GM15510 (cell line): Measurements from ENCODE around the gene PRKCB.

ENCODE experiments used
- POLR2A ChIP-seq: IDR thresholded peaks from 3 replicates; pipeline ENCODE4 v1.6.1; 2011; ENCODE audit warnings: borderline replicate concordance; ENCODE audit not compliant: insufficient read length; ENCODE audit errors: extremely low read depth

The PRKCB gene

DNA sequence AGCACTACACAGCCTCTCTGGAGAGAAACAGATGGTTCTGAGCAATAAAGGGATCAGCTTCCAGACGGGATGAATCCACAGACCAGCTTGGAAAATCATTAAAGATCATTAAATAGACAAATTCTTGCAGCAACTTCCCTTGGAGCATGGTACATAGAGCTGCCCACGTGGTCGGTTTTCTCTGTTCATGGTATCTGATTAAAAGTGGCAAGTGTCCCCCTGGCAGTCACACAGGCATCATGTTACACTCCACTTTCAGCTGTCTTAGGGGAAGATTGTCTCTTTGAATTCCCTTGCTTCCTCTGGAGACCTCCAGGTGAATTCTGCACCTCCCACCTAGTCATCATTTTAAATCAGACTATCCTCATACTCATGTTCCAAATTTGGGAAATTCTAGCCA lies 328.2 kb downstream of the PRKCB start:
- no peak for TF ChIP-seq POLR2A

DNA sequence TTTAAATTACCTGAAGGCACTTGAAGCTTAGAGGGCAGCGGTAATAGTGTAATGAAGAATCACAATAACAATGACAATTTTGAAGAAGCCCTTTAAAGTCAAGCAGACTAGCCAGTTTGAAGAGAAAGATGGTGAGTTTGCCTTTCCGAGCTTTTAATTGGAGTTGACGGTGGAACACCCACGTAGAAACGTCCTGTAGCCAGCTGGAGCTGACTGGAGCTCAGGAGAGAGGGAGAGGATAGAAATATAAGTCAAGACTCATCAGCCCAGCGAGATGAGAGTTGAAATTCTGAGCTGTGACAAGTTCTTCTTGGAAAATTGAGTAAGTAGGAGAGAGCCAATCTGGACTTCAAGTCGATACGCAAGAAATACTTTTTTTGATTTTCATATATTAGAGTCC lies 328.6 kb downstream of the PRKCB start:
- no peak for TF ChIP-seq POLR2A

DNA sequence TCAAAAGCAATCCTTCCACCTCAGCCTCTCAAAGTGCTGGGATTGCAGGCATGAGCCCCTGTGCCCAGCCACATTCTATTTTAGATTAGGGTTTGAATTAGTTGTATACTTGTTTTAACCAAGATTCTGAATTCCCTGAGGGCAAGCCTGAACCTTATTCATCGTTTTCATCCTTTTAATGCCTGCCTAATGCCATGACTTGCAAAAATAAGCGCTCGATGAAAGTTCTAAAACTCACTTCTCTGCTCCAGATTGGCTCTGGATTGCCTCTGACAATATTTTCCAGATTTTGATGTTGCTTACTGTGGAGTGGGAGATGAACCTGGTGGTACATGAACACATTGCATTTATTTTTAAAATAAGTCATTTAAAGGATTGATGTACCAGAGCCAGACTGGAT lies 329.5 kb downstream of the PRKCB start:
- no peak for TF ChIP-seq POLR2A

DNA sequence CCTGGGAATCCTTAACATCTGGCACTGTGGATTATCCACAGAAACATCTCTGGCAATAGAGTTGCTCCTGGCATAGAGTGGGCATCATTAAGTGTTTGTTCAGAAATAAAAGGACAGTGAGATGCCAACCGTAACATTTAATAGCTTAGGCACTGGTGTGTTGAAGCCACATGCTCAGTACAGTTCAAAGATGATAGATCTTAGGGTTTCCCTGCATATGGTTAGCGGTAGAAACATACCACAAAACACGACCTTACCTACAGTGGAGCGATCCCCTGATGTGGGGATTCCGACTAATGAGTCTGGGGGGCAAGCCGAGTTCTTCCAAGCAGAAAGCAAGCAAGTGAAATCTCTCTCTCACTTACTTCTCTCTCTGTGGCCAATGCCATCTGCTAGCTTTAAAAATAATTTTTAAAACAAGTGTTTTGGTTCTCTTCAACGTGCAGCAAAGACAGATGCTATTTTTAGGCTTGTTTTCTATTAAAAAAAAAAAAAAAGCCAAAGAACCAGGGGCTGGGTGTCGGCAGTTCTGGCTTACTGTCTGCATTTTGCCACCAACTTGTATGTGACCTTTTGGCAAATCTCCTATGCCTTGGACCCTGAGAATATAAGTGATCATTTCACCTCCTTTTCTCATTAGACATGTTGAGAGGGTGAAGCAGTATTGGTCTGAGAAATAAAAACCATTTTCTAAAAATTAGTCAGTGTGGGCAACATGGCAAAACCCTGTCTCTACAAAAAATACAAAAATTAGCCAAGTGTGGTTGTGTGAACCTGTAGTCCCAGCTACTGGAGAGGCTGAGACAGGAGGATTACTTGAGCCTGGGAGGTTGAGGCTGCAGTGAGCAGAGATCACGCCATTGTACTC lies 331.1 kb downstream of the PRKCB start:
- no peak for TF ChIP-seq POLR2A

DNA sequence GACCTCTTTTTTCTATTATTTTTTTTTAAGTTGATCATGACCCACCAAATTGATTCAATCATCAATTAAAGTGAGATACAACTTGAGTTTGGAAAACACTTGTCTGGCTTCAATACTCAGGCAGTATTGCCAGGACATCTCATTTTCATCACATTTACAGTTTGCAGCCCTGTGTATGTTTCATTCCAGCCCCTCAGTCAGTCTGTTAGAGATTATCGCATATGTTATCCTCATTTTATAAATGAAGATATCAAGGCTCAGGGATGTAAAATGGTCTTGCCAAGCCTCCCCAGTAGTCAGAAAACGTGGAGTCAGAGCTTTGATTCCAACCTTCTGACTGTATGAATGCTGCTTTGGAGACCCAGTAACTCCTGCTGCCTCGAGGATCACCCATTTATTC lies 333.1 kb downstream of the PRKCB start:
- no peak for TF ChIP-seq POLR2A

DNA sequence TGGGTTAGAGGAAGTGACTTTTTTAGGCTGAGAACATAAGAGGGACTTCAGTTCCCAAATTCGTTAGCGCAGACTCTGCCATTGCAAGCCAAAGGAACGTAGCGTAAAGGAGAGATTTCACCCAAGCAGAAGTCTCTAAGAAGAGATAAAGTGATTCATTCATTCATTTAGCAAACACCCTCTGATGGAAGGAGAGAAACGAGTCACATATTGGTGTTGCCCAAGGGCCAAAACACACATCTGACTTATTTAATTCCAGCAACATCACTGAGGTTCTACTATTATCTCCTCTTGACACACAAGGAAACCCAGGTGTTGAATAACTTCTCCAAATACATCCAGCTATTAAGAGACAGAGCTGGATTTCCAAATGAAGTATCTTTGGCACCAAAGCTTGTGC lies 334.6 kb downstream of the PRKCB start:
- no peak for TF ChIP-seq POLR2A

DNA sequence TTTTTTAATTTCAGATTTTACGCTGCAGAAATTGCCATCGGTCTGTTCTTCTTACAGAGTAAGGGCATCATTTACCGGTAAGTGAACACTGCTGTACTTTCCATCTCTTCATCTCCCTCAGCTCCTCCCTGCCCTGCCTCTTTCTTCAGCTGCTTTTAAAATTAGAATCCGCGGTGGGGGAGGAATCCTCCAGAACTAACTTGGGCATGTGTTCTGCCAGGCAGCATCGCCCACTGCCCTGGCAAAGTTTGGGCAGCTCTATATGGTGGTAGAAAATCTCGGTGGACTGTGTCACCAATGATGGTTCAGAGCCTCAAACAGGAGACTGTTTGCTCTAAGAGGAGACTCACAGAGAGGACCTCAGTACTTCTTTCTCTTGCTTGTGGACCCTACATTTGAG lies 338.7 kb downstream of the PRKCB start:
- TF ChIP-seq POLR2A = no peak

DNA sequence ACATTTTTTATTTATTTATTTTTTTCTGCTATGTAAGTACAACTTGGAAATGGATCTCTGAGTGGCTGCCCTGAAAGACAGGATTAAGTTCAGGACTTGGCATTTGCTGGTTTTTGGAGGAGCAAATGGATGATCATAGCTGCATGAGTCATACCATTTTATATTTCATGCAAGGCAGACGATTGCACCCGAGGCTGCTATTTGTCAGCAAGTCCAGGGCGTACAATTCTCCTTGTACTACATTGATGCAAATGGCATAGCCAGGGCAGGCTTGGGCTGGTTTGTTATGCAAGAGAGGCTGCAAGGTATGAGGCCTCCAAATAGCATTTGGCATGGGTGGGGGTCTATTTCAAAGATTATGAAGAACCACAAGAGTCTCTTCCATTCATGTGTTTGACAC lies 339.2 kb downstream of the PRKCB start:
- no peak for TF ChIP-seq POLR2A

DNA sequence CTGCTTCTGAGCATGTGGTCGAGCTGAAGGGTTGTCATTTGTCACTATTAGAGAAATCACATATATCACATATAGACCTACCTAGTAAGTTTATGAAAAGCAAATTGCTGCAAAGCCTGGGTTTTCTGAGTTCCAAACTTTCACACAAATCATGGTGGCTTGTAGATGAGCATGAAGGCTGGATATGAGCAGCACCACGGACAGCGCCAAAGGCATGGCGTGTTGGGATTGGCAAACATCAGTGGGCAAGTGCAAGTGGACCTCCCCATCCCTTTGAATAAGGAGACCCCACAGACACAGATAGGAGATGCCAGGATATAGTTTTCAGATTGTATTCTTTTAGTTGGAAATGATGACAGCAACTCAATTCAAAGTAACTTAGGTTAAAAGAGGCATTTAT lies 342.7 kb downstream of the PRKCB start:
- no peak for TF ChIP-seq POLR2A

DNA sequence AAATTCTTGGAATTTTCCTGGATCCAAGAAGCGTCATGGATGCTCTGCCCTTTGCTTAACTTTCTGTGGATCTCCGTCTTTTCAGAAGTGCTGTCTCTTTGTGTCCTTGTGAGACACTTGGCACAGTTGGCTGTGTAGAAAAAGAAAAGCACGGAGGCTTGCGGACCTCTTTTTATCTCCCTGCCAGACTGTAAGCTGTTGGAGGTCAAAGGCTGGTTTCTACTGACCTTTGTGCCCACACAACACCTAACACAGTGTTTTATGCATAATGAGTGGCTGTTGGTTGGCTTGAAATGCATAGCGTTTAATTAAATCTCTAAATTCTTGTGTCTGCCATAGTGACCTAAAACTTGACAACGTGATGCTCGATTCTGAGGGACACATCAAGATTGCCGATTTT lies 344.7 kb downstream of the PRKCB start:
- TF ChIP-seq POLR2A = no peak

DNA sequence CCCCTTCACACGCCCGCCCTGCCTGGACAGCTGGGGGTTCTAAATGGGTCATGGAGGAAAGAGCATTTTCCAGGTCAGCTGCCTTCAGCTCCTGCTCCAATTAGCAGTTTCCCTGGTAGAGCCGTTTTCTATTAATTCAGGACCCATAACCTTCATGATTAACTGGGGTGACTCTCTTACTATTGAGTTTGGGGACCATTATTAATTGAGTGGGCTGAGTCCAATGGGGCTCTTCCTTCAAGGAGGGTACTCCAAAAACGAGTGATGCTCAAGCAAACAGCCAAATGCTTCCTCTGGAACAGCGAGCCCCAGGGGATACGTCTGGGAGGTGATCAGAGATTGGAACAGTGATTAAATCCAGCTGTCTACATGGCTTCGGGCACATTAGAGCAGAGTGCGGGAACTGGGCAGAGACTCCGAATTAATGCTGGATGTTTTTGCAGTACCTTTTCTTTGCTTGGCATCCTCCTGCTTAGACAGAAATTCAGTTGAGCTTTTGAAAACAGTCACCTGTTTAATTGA lies 352.3 kb downstream of the PRKCB start:
- TF ChIP-seq POLR2A = no peak

DNA sequence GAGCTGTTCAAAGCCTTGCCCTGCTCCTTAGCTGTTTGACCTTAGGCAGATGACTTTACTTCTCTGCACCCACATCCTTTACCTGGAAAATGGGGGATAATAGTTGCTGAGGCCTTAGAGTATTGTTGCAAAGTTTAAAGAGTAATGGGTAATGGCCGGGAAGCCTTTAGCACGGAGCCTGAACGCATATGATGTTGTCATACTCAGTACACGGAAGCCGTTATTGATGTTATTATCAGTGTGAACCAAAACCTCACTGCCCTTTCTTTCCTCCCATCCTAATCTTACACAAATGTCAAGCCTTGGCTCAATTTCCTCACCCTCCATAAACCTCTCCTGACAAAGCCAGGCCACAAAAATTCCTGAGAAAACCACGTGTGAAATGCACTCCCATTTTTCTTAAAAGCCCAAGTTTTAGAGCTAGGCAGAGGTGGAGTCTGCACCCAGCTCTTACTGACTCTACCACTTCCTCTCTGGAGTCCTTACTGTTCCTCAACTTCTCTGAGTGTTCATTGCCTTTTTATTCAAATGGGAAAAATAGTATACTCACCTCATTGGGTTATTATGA lies 353.1 kb downstream of the PRKCB start:
- TF ChIP-seq POLR2A = no peak

DNA sequence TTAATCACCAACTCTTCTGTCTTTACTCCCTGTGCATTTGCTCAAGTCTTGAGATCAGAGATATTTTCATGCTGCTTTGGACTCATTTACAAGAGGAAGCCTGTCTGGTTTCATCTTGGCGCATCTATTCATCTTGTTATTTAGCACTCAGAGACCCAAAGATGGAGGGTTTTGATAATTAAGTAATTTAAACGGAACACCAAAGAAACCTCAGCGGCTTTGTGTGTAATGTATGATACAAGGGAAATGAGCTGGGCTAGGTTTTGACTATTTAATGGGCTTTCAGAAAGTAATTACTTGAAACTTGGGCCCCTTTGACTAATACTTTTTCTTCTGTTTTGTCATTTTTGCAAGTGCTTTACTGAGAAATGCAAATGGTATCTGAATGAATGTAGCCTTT lies 354.2 kb downstream of the PRKCB start:
- TF ChIP-seq POLR2A = no peak

DNA sequence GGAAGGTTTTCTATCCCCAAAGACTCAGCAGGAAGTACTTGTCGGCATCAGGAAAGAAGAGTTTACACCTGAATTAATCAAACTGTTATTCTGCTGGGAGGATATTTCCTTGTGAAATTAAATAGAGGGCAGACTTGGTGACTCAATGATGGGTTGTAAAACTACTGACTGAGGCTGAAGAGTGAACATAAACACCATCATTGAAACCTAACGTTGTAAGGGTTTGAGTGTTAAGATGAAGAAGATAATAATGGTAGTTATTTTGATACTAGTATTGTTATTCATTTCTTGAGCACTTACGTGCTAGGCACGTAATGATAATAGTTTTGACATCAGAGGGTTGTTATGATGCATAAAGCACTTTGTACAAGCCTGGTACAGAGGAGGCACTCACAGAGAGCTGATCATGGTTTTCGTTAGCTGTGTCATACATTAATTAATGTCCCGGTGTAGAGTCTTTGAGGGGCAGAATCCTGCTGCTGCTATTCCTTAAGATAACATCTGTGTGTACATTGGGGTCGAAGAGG lies 356.2 kb downstream of the PRKCB start:
- no peak for TF ChIP-seq POLR2A

DNA sequence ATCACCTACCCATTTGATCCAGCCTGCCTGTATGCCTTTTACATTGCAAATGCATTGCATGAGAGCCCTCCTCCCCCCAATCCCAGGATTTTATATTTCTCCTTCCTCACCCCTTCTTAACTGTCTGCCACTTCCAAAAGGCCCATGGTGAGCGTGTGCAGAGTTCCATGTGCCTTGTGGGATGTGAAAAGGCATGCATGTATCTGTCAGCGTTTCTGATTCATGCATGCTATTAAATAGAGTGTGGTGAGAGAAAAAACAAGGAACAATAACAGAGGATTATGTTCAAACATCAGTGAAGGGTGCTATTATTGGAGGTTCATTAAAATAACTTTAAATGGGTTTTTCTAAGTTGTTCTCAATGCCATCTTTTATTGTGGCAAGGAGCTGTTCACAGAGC lies 359.4 kb downstream of the PRKCB start:
- TF ChIP-seq POLR2A = no peak

DNA sequence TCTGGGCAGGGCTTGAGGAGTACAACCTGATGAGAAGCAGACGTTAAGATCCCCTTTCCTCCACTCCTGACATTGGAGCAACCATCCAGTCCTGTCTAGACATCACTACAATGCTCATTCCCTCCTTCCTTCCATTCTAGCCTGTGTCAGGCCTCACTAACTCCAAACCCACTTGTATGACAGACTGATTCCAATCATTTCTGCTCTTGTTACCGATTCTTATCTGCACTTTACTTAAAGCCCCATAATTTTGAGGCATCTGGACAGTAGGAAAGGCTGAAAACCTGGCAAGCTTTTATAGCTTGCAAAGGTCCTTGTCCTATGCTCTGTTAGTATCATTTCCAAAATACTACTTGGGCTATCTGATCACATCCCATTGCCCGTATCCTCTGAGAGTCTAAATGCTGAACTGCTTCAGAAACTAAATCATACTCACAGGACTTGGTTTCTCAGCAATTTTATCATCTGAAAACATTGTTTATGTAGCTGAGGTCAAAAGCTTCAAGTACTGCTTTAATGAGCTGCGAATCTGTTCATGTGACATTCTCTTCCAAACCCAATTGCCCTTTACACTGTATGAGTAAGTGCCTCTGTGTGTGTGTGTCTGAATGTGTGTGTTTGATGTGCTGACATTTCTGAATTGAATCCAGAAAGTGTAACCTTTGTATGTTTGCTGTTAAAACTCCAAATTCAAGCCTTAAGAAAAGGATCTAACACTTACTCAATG lies 363.2 kb downstream of the PRKCB start:
- TF ChIP-seq POLR2A = no peak

DNA sequence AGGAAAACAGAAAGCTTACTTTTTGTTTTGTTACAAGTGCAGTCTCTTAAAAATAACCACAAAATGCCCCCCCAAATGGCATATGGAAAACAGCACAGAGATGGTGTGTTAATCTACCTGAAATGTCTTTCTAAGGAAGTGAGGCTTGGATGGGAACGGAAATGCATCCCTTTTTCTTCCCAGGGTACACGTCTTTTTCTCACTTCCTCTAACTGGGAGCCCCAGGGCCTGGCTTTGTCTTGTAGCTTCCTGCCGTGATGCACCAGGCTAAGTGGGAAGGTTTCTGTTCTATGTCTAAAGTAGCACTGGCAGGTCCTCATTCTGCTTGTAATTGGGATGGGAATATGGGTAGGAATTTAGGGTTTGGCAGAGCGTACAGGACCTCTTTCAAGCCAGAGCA lies 367.9 kb downstream of the PRKCB start:
- TF ChIP-seq POLR2A = no peak
